HG02938 (cell line): Measurements from ENCODE around the gene NMNAT3.

Source experiments
- ATAC-seq: cut with Tn5 transposase; IDR thresholded peaks from one replicate; pipeline ENCODE4 v1.9.1; 2021; ENCODE audit warnings: mild to moderate bottlenecking, moderate library complexity; ENCODE audit not compliant: unreplicated experiment

NMNAT3 gene

GRCh38 chr3:139524841-139525636 lies 152.7 kb downstream of the NMNAT3 start:
- ATAC-seq, result no peak

- no peak for ATAC-seq
Measured at GRCh38 chr3:139523718-139524117, 154.1 kb downstream of the NMNAT3 start.

GRCh38 chr3:139523166-139523565 lies 154.6 kb downstream of the NMNAT3 start:
- ATAC-seq, result no peak

GRCh38 chr3:139522421-139522820 lies 155.4 kb downstream of the NMNAT3 start:
- no peak for ATAC-seq

GRCh38 chr3:139521816-139522215 lies 156.0 kb downstream of the NMNAT3 start:
- no peak for ATAC-seq

- ATAC-seq, result no peak
Measured at GRCh38 chr3:139521144-139521543, 156.6 kb downstream of the NMNAT3 start.

GRCh38 chr3:139519998-139520737 lies 157.6 kb downstream of the NMNAT3 start:
- ATAC-seq, result no peak

GRCh38 chr3:139518926-139519842 lies 158.6 kb downstream of the NMNAT3 start:
- no peak for ATAC-seq

- no peak for ATAC-seq
Measured at GRCh38 chr3:139518306-139518705, 159.5 kb downstream of the NMNAT3 start.

GRCh38 chr3:139517321-139518065 lies 160.3 kb downstream of the NMNAT3 start:
- no peak for ATAC-seq

GRCh38 chr3:139514741-139515140 lies 163.0 kb downstream of the NMNAT3 start:
- no peak for ATAC-seq
